Upper lobe of right lung (tissue), 1 donor: Measurements from ENCODE around the gene ODC1. TPM values are rescaled to one million over a fixed set of nuclear protein-coding genes. Genes with fewer than 3 reads are reported as not detected.

Source experiments
- ATAC-seq: fragments of 200-7000 bp; cut with Tn5 transposase; one replicate; pipeline ENCODE4 v1.9.1; 2020; ENCODE audit warnings: mild to moderate bottlenecking, moderate library complexity
- DNase-seq: peaks from one replicate; pipeline ENCODE4 v3.0.0-alpha.2; 2020
- H3K27ac ChIP-seq: fragments of 200-600 bp; one replicate; pipeline ENCODE4 v1.8.0; 2022
- H3K27me3 ChIP-seq: fragments of 200-600 bp; one replicate; pipeline ENCODE4 v1.8.0; 2022; ENCODE audit warnings: mild to moderate bottlenecking
- H3K36me3 ChIP-seq: fragments of 200-600 bp; one replicate; pipeline ENCODE4 v1.8.0; 2022
- H3K4me1 ChIP-seq: fragments of 200-600 bp; one replicate; pipeline ENCODE4 v1.8.0; 2022
- H3K4me3 ChIP-seq: fragments of 200-600 bp; one replicate; pipeline ENCODE4 v1.8.0; 2022; ENCODE audit warnings: mild to moderate bottlenecking
- H3K9me3 ChIP-seq: fragments of 200-600 bp; one replicate; pipeline ENCODE4 v1.8.0; 2022
- CTCF ChIP-seq: fragments of 200-600 bp; IDR thresholded peaks from one replicate; pipeline ENCODE4 v1.8.0; 2022; ENCODE audit warnings: antibody characterized with exemption
- intact Hi-C: fragments of 100-400 bp; cut with DNase I; formaldehyde crosslinking; loops from one replicate; pipeline ENCODE4 v1.11.0; 2022
- total RNA-seq: library from RNA; stranded (reverse); fragmentation: NEBNext Ultra II Directional; extraction: Animal tissue kit (Norgen Biotek cat#: 25700); gene quantifications from one replicate; pipeline ENCODE4 v1.2.1, GENCODE V29; 2021
- donor health status: DM: no; HTN: yes; CAD: no; lungs with severe emphysema.

ODC1 gene
- total RNA-seq, 1 donor from 2014 or later: 50.9 TPM

GRCh38 chr2:10392951-10393639, 55.0 kb downstream of the ODC1 start:
- no peak for DNase-seq
- Histone ChIP-seq H3K36me3 (no peaks in the 10 kb centered on the region), H3K27me3 (no peaks in the 10 kb centered on the region), H3K4me1 (peaks cover 67% of the 10 kb centered on the region), H3K4me3 (no peak overlapping the region), H3K9me3 (no peaks in the 10 kb centered on the region), H3K27ac (peak overlapping the region; percentile 40)
- no peak for TF ChIP-seq CTCF
- peak; percentile 20 for ATAC-seq
- intact Hi-C loops: no loop called here

DNA sequence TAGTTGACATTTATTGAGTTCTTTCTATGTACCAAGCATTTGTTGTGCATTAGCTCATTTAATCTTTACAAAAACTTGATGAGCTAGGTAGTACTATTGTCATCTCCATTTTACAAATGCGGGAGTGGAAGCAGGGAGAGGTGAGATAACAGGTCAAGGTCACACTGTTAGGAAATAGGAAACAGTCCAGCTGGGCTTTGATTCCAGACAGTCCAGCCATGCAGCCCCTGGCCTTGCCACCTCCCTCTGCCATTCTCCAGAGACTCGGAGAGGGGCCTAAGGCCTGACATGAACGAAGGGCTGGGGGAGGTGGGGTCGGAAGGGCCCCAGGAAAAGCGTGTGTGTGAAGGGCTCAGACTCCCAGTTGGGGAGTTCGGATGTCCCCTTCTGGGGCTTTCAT, 55.6 kb downstream of the ODC1 start:
- Histone ChIP-seq H3K27ac (peak overlapping the region; percentile 40), H3K4me1 (peaks cover 67% of the 10 kb centered on the region)

GRCh38 chr2:10392100-10392499, 56.0 kb downstream of the ODC1 start:
- Histone ChIP-seq H3K27me3 (no peaks in the 10 kb centered on the region), H3K27ac (no peak overlapping the region), H3K36me3 (no peaks in the 10 kb centered on the region), H3K4me3 (no peak overlapping the region), H3K4me1 (peaks cover 68% of the 10 kb centered on the region), H3K9me3 (no peaks in the 10 kb centered on the region)
- TF ChIP-seq CTCF: no peak
- ATAC-seq (no peak), DNase-seq (no peak)
- intact Hi-C loops: no loop called here

More for the DNA sequence above, 55.6 kb downstream of the ODC1 start:
- H3K36me3 ChIP-seq: no peaks in the 10 kb centered on the region
- no peaks in the 10 kb centered on the region for H3K9me3 ChIP-seq
- no peaks in the 10 kb centered on the region for H3K27me3 ChIP-seq
- DNase-seq: no peak
- ATAC-seq: no peak
- no peak overlapping the region for H3K4me3 ChIP-seq
- TF ChIP-seq CTCF: no peak
- intact Hi-C loops: no loop called here

DNA sequence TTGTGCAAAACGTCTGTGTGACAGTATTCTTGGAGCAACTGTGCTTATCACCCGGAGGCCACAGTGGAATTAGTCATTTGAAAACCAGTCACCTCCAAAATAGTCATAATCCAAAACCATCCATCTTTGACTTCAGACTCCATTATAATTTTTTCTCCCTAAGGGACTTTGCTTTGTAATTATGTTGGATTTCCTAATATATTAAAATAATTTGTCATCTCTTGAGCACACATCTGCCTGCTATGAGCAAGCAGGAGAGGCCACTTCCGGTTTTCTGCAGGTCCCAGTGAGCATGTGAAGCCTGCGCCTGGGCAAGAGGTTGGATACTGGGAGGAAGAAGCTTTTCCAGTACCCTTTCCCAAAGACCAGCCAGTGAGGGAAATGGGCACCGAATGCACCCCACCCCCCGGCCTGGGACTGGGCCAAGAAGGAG, 57.7 kb downstream of the ODC1 start:
- TF ChIP-seq CTCF: no peak
- Histone ChIP-seq H3K9me3 (no peaks in the 10 kb centered on the region), H3K4me1 (peaks cover 81% of the 10 kb centered on the region), H3K27me3 (no peaks in the 10 kb centered on the region), H3K36me3 (no peaks in the 10 kb centered on the region), H3K4me3 (no peak overlapping the region), H3K27ac (peak overlapping the region; percentile 60)
- DNase-seq: no peak
- ATAC-seq: no peak
- intact Hi-C loops: no loop called here

Other genes starting within 250 kb of the ODC1 start
- gene HPCAL1, start 145.4 kb downstream of the ODC1 start, total RNA-seq: 160 TPM
- gene NOL10, start 241.6 kb upstream of the ODC1 start, total RNA-seq: 19.9 TPM